ENCODE measurements around the gene TLDC2.

Gene TLDC2

DNA sequence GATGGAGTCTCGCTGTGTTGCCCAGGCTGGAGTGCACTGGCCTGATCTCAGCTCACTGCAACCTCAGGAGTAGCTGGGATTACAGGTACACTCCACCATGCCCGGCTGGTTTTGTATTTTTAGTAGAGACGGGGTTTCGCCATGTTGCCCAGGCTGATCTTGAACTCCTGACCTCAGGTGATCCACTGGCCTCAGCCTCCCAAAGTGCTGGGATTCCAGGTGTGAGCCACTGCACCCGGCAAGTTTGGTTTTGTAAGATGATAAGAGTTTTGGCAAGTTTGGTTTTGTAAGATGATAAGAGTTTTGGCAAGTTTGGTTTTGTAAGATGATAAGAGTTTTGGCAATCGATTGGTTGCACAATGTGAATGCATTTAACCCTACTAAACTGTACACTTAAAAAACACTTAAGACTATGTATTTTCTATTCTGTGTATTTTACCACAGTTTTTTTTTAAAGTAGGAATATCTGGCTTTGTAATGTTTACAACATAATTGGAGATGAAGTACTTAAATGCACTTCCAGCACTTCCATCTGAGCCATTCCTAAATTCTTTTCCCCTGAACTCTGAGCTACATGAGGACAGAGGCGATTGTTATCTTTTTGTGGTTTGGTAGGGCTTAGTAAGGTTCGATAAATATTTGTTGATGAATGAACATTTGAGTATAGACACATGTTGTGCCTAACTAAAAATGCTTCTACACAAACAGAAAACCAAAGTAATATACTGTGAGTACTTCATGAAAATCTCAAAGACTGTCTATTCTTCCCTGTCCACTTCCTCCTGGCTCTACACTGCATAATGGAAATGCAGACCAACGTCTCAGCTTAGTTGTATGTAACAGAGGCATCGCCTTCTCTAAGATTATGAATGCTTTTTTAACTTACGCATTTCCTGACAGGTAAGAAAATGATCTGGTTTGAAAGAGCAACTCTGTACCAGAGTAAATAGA is 56.8 kb downstream of the TLDC2 start:
- TF ChIP-seq TAF1 (IDR thresholded peaks at IDR 0.05; ENCODE audit: borderline replicate concordance, insufficient read depth, low read length) (no peak), SIN3A (IDR thresholded peaks at IDR 0.05; ENCODE audit: borderline replicate concordance, insufficient read depth, low read length) (no peak), POLR2AphosphoS5 (IDR thresholded peaks at IDR 0.05; ENCODE audit: low read depth, low read length) (no peak), FOXP2 (optimal IDR thresholded peaks at IDR 0.05; ENCODE audit: borderline replicate concordance, extremely low read depth, extremely low read length, insufficient read depth) (no peak)

GRCh38 chr20:36936341-36936740 is 60.4 kb downstream of the TLDC2 start:
- no peak for TF ChIP-seq POLR2AphosphoS5 (IDR thresholded peaks at IDR 0.05; ENCODE audit: low read depth, low read length)
- no peak for TF ChIP-seq TAF1 (IDR thresholded peaks at IDR 0.05; ENCODE audit: borderline replicate concordance, insufficient read depth, low read length)
- TF ChIP-seq, protein P1, sequence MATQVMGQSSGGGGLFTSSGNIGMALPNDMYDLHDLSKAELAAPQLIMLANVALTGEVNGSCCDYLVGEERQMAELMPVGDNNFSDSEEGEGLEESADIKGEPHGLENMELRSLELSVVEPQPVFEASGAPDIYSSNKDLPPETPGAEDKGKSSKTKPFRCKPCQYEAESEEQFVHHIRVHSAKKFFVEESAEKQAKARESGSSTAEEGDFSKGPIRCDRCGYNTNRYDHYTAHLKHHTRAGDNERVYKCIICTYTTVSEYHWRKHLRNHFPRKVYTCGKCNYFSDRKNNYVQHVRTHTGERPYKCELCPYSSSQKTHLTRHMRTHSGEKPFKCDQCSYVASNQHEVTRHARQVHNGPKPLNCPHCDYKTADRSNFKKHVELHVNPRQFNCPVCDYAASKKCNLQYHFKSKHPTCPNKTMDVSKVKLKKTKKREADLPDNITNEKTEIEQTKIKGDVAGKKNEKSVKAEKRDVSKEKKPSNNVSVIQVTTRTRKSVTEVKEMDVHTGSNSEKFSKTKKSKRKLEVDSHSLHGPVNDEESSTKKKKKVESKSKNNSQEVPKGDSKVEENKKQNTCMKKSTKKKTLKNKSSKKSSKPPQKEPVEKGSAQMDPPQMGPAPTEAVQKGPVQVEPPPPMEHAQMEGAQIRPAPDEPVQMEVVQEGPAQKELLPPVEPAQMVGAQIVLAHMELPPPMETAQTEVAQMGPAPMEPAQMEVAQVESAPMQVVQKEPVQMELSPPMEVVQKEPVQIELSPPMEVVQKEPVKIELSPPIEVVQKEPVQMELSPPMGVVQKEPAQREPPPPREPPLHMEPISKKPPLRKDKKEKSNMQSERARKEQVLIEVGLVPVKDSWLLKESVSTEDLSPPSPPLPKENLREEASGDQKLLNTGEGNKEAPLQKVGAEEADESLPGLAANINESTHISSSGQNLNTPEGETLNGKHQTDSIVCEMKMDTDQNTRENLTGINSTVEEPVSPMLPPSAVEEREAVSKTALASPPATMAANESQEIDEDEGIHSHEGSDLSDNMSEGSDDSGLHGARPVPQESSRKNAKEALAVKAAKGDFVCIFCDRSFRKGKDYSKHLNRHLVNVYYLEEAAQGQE (IDR thresholded peaks at IDR 0.05; ENCODE audit: insufficient read depth in 1 of 2, low read depth in 2 of 2, low read length in 2 of 2), result no peak
- TF ChIP-seq SIN3A (IDR thresholded peaks at IDR 0.05; ENCODE audit: borderline replicate concordance, insufficient read depth, low read length), result no peak
- TF ChIP-seq FOXP2 (optimal IDR thresholded peaks at IDR 0.05; ENCODE audit: borderline replicate concordance, extremely low read depth, extremely low read length, insufficient read depth), result no peak

DNA sequence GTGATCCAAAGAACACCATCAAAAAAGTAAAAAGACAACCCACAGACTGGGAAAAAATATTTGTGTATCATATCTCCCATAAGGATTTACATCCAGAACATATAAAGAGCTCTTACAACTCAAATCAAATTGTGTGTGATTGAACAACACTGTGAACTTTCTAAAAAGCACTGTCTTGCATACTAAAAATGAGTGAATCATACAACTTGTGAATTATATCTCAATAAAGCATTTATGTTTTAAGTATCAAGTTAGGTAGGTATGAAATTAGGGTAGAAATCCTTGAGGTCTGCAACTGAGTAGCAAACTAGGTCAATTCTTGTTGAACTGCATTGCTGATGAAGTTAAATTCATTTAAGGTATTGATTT is 61.4 kb downstream of the TLDC2 start:
- TF ChIP-seq TAF1 (IDR thresholded peaks at IDR 0.05; ENCODE audit: borderline replicate concordance, insufficient read depth, low read length), result no peak
- TF ChIP-seq POLR2AphosphoS5 (IDR thresholded peaks at IDR 0.05; ENCODE audit: low read depth, low read length), result no peak
- no peak for TF ChIP-seq SIN3A (IDR thresholded peaks at IDR 0.05; ENCODE audit: borderline replicate concordance, insufficient read depth, low read length)
- TF ChIP-seq, protein P1 (IDR thresholded peaks at IDR 0.05; ENCODE audit: insufficient read depth in 1 of 2, low read depth in 2 of 2, low read length in 2 of 2), result no peak
- TF ChIP-seq FOXP2 (optimal IDR thresholded peaks at IDR 0.05; ENCODE audit: borderline replicate concordance, extremely low read depth, extremely low read length, insufficient read depth), result no peak

DNA sequence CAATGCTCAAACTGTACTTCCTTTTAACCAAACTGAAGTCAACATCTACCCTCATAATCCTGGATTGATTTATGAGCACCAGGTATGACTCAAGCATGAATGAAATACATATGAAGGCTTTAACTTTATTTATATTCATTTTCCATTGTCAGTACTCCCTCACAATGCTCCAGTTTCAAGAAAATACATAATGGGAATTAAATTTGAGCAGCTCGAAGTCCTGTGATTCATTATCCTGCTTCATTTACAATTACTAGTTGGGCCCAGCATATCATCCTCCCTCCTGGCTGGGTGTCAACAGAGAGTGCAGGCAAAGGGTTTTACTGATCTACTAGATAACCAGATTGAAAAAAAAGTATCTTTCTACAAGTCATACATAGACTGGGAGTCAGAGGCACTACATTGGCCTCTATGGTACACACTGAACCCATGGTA is 65.5 kb downstream of the TLDC2 start:
- TF ChIP-seq SIN3A (IDR thresholded peaks at IDR 0.05; ENCODE audit: borderline replicate concordance, insufficient read depth, low read length), result no peak
- no peak for TF ChIP-seq POLR2AphosphoS5 (IDR thresholded peaks at IDR 0.05; ENCODE audit: low read depth, low read length)
- TF ChIP-seq FOXP2 (optimal IDR thresholded peaks at IDR 0.05; ENCODE audit: borderline replicate concordance, extremely low read depth, extremely low read length, insufficient read depth), result no peak
- TF ChIP-seq, protein P1 (IDR thresholded peaks at IDR 0.05; ENCODE audit: insufficient read depth in 1 of 2, low read depth in 2 of 2, low read length in 2 of 2), result no peak
- TF ChIP-seq TAF1 (IDR thresholded peaks at IDR 0.05; ENCODE audit: borderline replicate concordance, insufficient read depth, low read length), result no peak

Measured in PFSK-1 (cell line).